HG03175 (cell line): ENCODE data around the gene ACTN1.

ENCODE experiments used
- ATAC-seq: cut with Tn5 transposase; IDR thresholded peaks from one replicate; pipeline ENCODE4 v1.9.1; 2021; ENCODE audit warnings: mild to moderate bottlenecking, moderate library complexity; ENCODE audit not compliant: unreplicated experiment

The ACTN1 gene

GRCh38 chr14:68951800-68952530 lies 27.1 kb downstream of the ACTN1 start:
- ATAC-seq = no peak

DNA sequence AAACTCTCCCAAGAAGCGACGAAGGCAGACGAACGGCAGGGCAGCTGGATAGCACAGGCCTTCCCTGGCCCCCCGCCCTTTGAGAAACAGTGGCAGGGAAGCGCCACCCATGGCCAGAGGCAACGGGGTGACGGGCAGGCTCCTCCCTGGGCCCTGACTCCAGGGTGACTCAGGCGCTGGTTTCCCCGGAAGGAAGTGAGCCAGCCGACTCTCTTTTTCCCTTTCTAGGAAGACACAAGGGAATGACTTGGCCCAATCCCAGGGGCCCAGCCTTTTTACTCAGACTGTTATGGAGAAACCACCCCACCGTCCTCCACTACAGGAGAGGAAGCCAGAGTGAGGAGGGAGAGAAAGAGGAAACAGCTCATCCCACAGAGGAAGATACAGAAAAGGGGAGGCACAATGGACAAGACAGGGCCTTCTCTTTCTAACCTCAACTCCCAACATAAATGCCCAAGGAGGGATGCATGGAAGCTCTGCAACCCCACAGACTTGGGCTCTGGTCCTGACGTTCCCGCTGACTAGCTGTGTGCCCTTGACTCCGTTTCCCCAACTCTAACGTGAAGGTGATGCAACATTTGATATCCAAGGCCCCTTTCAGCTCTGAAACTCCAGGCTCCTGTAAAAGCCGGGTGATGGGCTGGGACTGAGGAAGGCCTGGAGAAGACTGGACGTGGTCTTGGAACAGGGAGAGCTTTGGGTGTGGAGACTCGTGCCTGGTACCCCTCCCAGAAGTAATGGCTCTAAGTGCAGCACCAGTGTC lies 27.9 kb downstream of the ACTN1 start:
- no peak for ATAC-seq

DNA sequence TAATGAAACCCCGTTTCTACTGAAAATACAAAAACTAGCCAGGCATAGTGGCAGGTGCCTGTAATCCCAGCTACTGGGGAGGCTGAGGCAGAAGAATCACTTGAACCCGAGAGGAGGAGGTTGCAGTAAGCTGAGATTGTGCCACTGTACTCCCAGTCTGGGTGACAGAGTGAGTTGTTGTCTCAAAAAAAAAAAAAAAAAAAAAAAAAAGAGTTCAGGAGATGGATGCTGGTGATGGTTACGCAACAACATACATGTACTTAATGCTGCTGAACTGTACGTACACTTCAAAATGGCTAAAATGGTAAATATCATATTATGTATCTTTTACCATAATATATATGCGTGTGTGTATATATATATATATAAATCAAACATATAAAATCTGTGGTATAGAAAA lies 29.0 kb downstream of the ACTN1 start:
- no peak for ATAC-seq

DNA sequence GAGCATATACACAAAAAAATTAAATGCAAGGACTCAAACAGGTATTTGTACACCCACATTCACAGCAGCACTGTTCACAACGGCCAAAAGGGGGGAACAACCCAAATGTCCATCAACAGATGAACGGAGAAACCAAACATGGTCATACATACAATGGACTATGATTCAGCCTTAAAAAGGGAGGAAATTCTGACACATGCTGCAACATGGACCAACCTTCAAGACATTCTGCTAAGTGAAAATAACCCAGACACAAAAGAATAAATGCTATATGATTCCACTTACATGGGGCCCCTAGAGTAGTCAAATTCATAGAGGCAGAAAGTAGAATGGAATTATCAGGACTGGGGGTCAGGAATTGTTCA lies 29.5 kb downstream of the ACTN1 start:
- ATAC-seq = no peak

GRCh38 chr14:68948686-68949600 lies 30.2 kb downstream of the ACTN1 start:
- no peak for ATAC-seq

DNA sequence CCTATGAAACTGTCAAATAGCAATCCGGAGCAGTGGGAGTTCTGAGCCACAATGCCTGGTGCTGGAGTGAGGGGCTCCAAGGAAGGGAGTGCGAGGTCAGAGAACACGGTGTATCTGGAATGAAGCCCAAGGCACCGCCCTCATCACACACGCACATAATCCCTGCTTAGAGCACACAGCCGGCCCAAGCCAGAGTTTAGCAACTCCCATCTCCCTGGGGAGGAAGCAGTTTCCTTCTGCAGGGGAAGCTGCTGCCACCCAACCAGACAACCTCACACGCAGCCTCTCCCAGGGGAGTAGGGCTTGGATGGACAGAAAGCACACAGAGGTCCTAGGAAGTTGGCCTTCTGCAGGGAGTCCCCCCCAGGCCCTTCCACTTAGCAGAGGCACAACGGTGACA lies 31.3 kb downstream of the ACTN1 start:
- no peak for ATAC-seq

DNA sequence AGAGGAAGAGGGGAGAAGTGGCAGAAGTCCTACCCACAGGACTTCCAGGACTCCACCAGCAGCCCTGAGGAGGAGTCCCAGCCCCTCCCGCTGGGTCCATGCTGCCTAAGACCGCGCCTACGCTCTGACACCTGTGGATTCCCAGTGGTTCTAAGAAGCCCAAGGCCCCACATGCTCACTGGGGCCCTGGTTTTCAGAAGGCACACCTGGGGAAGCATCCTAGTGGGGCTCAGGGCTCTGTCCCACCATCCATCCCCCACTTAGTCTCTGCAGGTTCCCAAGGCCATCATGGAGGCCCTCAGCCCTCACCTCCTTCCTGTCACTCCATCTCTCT lies 32.6 kb downstream of the ACTN1 start:
- ATAC-seq = no peak

GRCh38 chr14:68945585-68946488 lies 33.3 kb downstream of the ACTN1 start:
- no peak for ATAC-seq

- no peak for ATAC-seq
These were observed 33.9 kb downstream of the ACTN1 start for GRCh38 chr14:68945190-68945584.

- ATAC-seq = no peak
These were observed 34.9 kb downstream of the ACTN1 start for GRCh38 chr14:68944162-68944561.

- no peak for ATAC-seq
These were observed 36.0 kb downstream of the ACTN1 start for GRCh38 chr14:68943107-68943506.

DNA sequence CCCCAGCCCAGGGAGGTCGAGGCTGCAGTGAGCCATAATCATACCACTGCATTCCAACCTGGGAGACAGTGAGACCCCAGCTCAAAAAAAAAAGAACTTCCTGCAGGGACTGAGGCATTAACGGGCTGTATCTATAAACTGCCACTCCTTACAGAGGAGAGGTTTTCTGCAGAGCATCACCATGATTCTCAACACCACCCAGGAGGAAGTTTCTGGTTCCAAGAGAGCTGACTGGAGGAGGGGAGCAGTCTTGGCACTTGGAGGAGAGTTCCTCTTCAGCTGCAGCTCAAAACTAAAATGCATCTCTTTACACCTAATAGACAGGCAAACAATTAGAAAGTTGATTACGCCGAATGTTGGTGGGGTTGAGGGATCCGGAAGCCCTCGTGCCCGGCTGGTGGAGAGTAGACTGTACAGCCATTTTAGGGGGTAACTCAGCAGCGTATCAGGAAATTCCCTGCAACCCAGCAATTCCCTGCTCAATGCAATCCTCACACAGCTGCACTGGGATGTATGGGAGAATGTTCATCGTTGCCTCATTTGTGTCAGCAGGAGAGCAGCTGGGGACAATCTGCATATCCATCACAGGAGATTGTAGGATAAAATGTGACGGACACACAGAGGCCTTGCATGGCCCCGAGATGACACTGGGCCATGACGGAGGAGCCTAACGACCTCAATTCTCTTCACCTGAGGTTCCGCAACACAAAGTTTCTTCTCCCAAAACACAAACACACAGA lies 36.6 kb downstream of the ACTN1 start:
- no peak for ATAC-seq

DNA sequence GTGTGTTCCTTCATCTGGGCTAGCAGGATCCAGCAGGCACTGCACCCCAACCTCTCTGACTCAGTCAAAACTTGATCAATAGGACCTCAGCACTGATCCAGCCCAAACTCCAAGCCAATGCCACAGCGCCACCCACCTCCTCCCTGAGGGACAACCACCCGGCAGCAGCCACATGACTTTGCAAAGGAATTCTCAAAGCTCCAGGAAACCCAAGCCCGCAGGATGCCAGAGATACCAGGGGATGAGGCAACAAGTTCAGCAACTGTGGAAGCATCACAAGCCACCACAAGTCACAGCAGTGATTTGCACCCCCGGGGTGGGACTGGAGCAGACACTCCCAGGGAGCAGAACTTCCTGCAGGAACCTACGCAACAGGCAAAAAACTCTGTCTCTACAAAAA lies 37.3 kb downstream of the ACTN1 start:
- ATAC-seq = no peak

- no peak for ATAC-seq
These were observed 38.4 kb downstream of the ACTN1 start for GRCh38 chr14:68940614-68941185.

- ATAC-seq = no peak
These were observed 39.0 kb downstream of the ACTN1 start for GRCh38 chr14:68939893-68940613.

- no peak for ATAC-seq
These were observed 39.8 kb downstream of the ACTN1 start for GRCh38 chr14:68939181-68939892.

GRCh38 chr14:68938271-68939150 lies 40.6 kb downstream of the ACTN1 start:
- ATAC-seq = no peak
